SK-N-MC (cell line): ENCODE measurements around the gene PPP6R3.

Experiments used
- EZH2 ChIP-seq: fragments of 200-600 bp; sonication (generic); IDR thresholded peaks from one replicate; pipeline ENCODE4 v1.6.1; 2017; ENCODE audit warnings: antibody characterized with exemption
- FOXP2 ChIP-seq: optimal IDR thresholded peaks from 2 replicates; pipeline ENCODE3; 2011; ENCODE audit warnings: mild to moderate bottlenecking, moderate library complexity; ENCODE audit not compliant: insufficient read depth; ENCODE audit errors: extremely low read length, control extremely low read depth
- POLR2AphosphoS5 ChIP-seq: IDR thresholded peaks from 2 replicates; pipeline ENCODE4 v1.6.1; 2012; ENCODE audit warnings: mild to moderate bottlenecking, low read depth, low read length, borderline replicate concordance

- no peak for TF ChIP-seq EZH2
- TF ChIP-seq FOXP2 = no peak
- no peak for TF ChIP-seq POLR2AphosphoS5
Measured at GRCh38 chr11:68541991-68542390, 81.4 kb downstream of the PPP6R3 start.
